ENCODE measurements around the gene SND1.

DNA sequence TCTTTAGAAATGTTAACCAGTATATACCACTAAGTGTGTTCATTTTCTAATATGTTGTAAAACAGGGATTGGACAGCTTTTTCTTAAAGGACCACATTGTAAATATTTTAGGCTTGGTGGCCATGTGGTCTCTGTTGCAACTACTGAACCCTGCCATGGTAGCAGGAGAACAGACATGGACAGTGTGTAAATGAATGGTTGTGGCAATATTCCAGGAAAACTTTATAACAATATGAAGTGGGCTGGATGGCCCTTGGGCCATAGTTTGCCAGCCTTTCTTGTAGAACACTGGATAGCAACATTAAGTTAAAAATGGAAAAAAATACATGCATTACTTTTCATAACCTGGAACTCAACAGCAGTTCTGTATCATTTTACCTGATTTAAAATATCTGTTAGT is 61.0 kb downstream of the SND1 start:
- TF ChIP-seq, protein P1, sequence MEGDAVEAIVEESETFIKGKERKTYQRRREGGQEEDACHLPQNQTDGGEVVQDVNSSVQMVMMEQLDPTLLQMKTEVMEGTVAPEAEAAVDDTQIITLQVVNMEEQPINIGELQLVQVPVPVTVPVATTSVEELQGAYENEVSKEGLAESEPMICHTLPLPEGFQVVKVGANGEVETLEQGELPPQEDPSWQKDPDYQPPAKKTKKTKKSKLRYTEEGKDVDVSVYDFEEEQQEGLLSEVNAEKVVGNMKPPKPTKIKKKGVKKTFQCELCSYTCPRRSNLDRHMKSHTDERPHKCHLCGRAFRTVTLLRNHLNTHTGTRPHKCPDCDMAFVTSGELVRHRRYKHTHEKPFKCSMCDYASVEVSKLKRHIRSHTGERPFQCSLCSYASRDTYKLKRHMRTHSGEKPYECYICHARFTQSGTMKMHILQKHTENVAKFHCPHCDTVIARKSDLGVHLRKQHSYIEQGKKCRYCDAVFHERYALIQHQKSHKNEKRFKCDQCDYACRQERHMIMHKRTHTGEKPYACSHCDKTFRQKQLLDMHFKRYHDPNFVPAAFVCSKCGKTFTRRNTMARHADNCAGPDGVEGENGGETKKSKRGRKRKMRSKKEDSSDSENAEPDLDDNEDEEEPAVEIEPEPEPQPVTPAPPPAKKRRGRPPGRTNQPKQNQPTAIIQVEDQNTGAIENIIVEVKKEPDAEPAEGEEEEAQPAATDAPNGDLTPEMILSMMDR (IDR thresholded peaks at IDR 0.05; ENCODE audit: low read depth, low read length, missing input control) = no peak
- TF ChIP-seq RAD21 (IDR thresholded peaks at IDR 0.05) = no peak
- no peak for TF ChIP-seq JUND (IDR thresholded peaks at IDR 0.05)
- no peak for TF ChIP-seq GABPA (IDR thresholded peaks at IDR 0.05 in 1 of 2, conservative IDR thresholded peaks at IDR 0.05 in 1 of 2)
- TF ChIP-seq TAF1 (conservative IDR thresholded peaks at IDR 0.05) = no peak
- TF ChIP-seq, protein P2, sequence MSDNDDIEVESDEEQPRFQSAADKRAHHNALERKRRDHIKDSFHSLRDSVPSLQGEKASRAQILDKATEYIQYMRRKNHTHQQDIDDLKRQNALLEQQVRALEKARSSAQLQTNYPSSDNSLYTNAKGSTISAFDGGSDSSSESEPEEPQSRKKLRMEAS (IDR thresholded peaks at IDR 0.05) = no peak
- no peak for TF ChIP-seq SP1 (IDR thresholded peaks at IDR 0.05)

All from liver (tissue), 3 donors.